Heart left ventricle (tissue), 16 donors: Measurements from ENCODE around the gene ERBB4. TPM values are rescaled to one million over a fixed set of nuclear protein-coding genes. Genes with fewer than 3 reads are reported as not detected.

Source experiments
- ATAC-seq, 4 donors: fragments of 200-7000 bp; cut with Tn5 transposase; one replicate each; pipeline ENCODE4 v1.9.1; 2020 to 2022; ENCODE audit warnings: moderate library complexity in 4 of 4, mild to moderate bottlenecking in 3 of 4, moderate number of reproducible peaks in 1 of 4
- DNase-seq, 5 donors: peaks; one replicate each; pipeline ENCODE4 v3.0.0-alpha.2; 2020
- H3K27ac ChIP-seq, 12 donors: fragments of 200-600 bp; sonication (generic) in 4 of 12; one replicate each; pipeline versions ENCODE4 v1.5.0 to v1.8.0; 2016 to 2022; ENCODE audit warnings: mild to moderate bottlenecking in 2 of 12
- H3K27me3 ChIP-seq, 9 donors: fragments of 200-600 bp; sonication (generic) in 2 of 9; one replicate each; pipeline versions ENCODE4 v1.5.1 to v1.8.0; 2016 to 2022; ENCODE audit warnings: mild to moderate bottlenecking in 3 of 9
- H3K36me3 ChIP-seq, 9 donors: fragments of 200-600 bp; sonication (generic) in 2 of 9; one replicate each; pipeline versions ENCODE4 v1.5.0 to v1.8.0; 2018 to 2022; ENCODE audit warnings: mild to moderate bottlenecking in 2 of 9
- H3K4me1 ChIP-seq, 12 donors: fragments of 200-600 bp; sonication (generic) in 4 of 12; one replicate each; pipeline versions ENCODE4 v1.5.0 to v1.8.0; 2016 to 2022; ENCODE audit warnings: mild to moderate bottlenecking in 3 of 12
- H3K4me3 ChIP-seq, 12 donors: fragments of 200-600 bp; sonication (generic) in 4 of 12; one replicate each; pipeline versions ENCODE4 v1.5.0 to v1.8.0; 2017 to 2022; ENCODE audit warnings: mild to moderate bottlenecking in 9 of 12, moderate library complexity in 4 of 12
- H3K9me3 ChIP-seq, 12 donors: fragments of 200-600 bp; sonication (generic) in 4 of 12; one replicate each; pipeline versions ENCODE4 v1.5.0 to v1.8.0; 2016 to 2022; ENCODE audit warnings: mild to moderate bottlenecking in 1 of 12
- CTCF ChIP-seq, 12 donors: fragments of 200-600 bp; sonication (generic) in 4 of 12; IDR thresholded peaks; one replicate each; pipeline versions ENCODE4 v1.5.0 to v1.8.0; 2018 to 2022; ENCODE audit warnings: antibody characterized with exemption in 12 of 12, mild to moderate bottlenecking in 5 of 12
- POLR2A ChIP-seq, 2 donors: fragments of 450-650 bp; IDR thresholded peaks; one replicate each; pipeline ENCODE4 v1.6.1; 2017; ENCODE audit warnings: antibody characterized with exemption in 2 of 2, mild to moderate bottlenecking in 2 of 2, moderate library complexity in 2 of 2
- WGBS, 4 donors: extraction: QIAGEN DNeasy Blood & Tissue Kit in 2 of 4; methylation state at CpG; one replicate each; pipeline versions ENCODE4 v1.1.5 to v1.1.7; 2013 to 2018; 5-methylcytosine and 5-hydroxymethylcytosine counted together
- intact Hi-C, 10 donors: fragments of 100-400 bp; cut with DNase I; formaldehyde crosslinking; loops; one replicate each; pipeline versions ENCODE4 v1.11.1 to v1.14.2; 2022
- polyA plus RNA-seq, 2 donors: library from polyadenylated mRNA; stranded (reverse); fragments of 200-250 nt; gene quantifications; one replicate each; pipeline ENCODE4 v1.2.3, GENCODE V29; 2013
- total RNA-seq, 9 donors: library from RNA; depleted of rRNA in 2 of 9; stranded (reverse); fragments of >200 nt in 2 of 9; fragmentation: NEBNext Ultra II Directional in 3 of 9; extraction: Animal tissue kit (Norgen Biotek cat#: 25700) in 3 of 9; gene quantifications; one replicate each; pipeline versions ENCODE4 v1.1.0 to v1.2.4, GENCODE V29; 2016 to 2023
- donor health status: ischemic (EF 13 %, LVEDD 7.1; RV severe dilation, severe dysfunction).
- donor health status: healthy with polysubstance abuse.
- donor health status: DM: no; HTN: yes; CAD: no.
- donor health status: DM: no; HTN: no; CAD: no.
- donor health status: ischemic (EF 25% LVEDD 6.9; RV normal size, moderate dysfunction).
- donor health status: ischemic (EF 25% LVEDD 5.7; RV mildly dilated, moderate dysfunction).
- donor health status: healthy.
- donor health status: DM: yes; HTN: yes; CAD: no.
- donor health status: ischemic (EF 35%, LVEDD 5.7; RV mildly dilated, moderate dysfunction).
- donor health status: nonischemic (EF 11% LVEDD 7.7; RV severe dilation, severe dysfunction).
- donor health status: DM: yes; HTN: yes; CAD: no.
- donor health status: PGD.
- donor health status: ischemic (EF 29% LVEDD 5.4; RV normal size, mild dysfunction).
- donor health status: nonischemic (EF 23%, LVEDD 6.1; RV moderate dilation, normal function).

ERBB4 gene
- total and polyA plus RNA-seq, 11 donors, result 1.3 to 29.5 (median 11.7) TPM

- intact Hi-C loops, result no loop called here
- no peak for DNase-seq
- ATAC-seq, result no peak
Measured at GRCh38 chr2:212208467-212208866, 330.1 kb downstream of the ERBB4 start.

GRCh38 chr2:212197776-212198175 lies 340.8 kb downstream of the ERBB4 start:
- no peak for TF ChIP-seq CTCF (IDR thresholded peaks at IDR 0.05)
- TF ChIP-seq POLR2A (IDR thresholded peaks at IDR 0.05), result no peak
- no peak overlapping the region for H3K4me3 ChIP-seq
- H3K4me1 ChIP-seq, result no peaks in the 10 kb centered on the region
- 87 to 94% (median 93%) methylated on average over 1 of the region's 1 CpG for WGBS, 4 donors
- intact Hi-C loops, result no loop called here
- H3K36me3 ChIP-seq, result no peaks in the 10 kb centered on the region
- DNase-seq (no peak), ATAC-seq (no peak)
- H3K27ac ChIP-seq, result no peak overlapping the region
- H3K9me3 ChIP-seq, result no peaks in the 10 kb centered on the region
- H3K27me3 ChIP-seq, result no peaks in the 10 kb centered on the region

More at GRCh38 chr2:212208467-212208866, 330.1 kb downstream of the ERBB4 start:
- Histone ChIP-seq H3K27me3 (no peaks in the 10 kb centered on the region), H3K27ac (no peak overlapping the region), H3K4me3 (no peak overlapping the region), H3K36me3 (no peaks in the 10 kb centered on the region), H3K9me3 (peaks cover 0 to 4% (median 0%) of the 10 kb centered on the region in 12 donors), H3K4me1 (no peaks in the 10 kb centered on the region)
- no peak for TF ChIP-seq POLR2A (IDR thresholded peaks at IDR 0.05)
- TF ChIP-seq CTCF (IDR thresholded peaks at IDR 0.05), result no peak
- WGBS, 4 donors, result 53 to 77% (median 63%) methylated on average over 1 of the region's 1 CpG

- TF ChIP-seq CTCF (IDR thresholded peaks at IDR 0.05) (no peak), POLR2A (IDR thresholded peaks at IDR 0.05) (no peak)
- no peak overlapping the region for H3K4me3 ChIP-seq
- DNase-seq (no peak), ATAC-seq (no peak)
- no peaks in the 10 kb centered on the region for H3K36me3 ChIP-seq
- no peak overlapping the region for H3K27ac ChIP-seq
- 38 to 54% (median 48%) methylated on average over 1 of the region's 1 CpG for WGBS, 4 donors
- no peaks in the 10 kb centered on the region for H3K9me3 ChIP-seq
- intact Hi-C loops, result no loop called here
- no peaks in the 10 kb centered on the region for H3K4me1 ChIP-seq
- H3K27me3 ChIP-seq, result no peaks in the 10 kb centered on the region
Measured at GRCh38 chr2:212195626-212196025, 343.0 kb downstream of the ERBB4 start.

GRCh38 chr2:212194396-212194795 lies 344.2 kb downstream of the ERBB4 start:
- TF ChIP-seq CTCF (IDR thresholded peaks at IDR 0.05) (no peak), POLR2A (IDR thresholded peaks at IDR 0.05) (no peak)
- Histone ChIP-seq H3K4me1 (no peaks in the 10 kb centered on the region), H3K27ac (no peak overlapping the region), H3K4me3 (no peak overlapping the region), H3K9me3 (no peaks in the 10 kb centered on the region), H3K27me3 (no peaks in the 10 kb centered on the region), H3K36me3 (no peaks in the 10 kb centered on the region)
- DNase-seq (no peak), ATAC-seq (no peak)
- intact Hi-C loops, result no loop called here
